Measurements from ENCODE around the gene TECPR2. TPM values are rescaled to one million over a fixed set of nuclear protein-coding genes. Genes with fewer than 3 reads are reported as not detected.

TECPR2 gene
- total RNA-seq, 1 experiment from 2014 or later: 4.8 TPM

GRCh38 chr14:102373110-102373509, 10.4 kb downstream of the TECPR2 start:
- H3K9me3 ChIP-seq (replicated peaks): no peaks in the 10 kb centered on the region
- H3K27me3 ChIP-seq (replicated peaks): no peaks in the 10 kb centered on the region
- no peak overlapping the region for H3K4me3 ChIP-seq
- no peak for DNase-seq (ENCODE audit: low read depth in 1 of 2, low spot score in 2 of 2)
- no peak overlapping the region for H3K27ac ChIP-seq
- H3K4me1 ChIP-seq (replicated peaks): peaks cover 30% of the 10 kb centered on the region
- H3K36me3 ChIP-seq: peaks cover 14% of the 10 kb centered on the region

- H3K9me3 ChIP-seq (replicated peaks): no peaks in the 10 kb centered on the region
- no peaks in the 10 kb centered on the region for H3K27me3 ChIP-seq (replicated peaks)
- H3K27ac ChIP-seq: peak overlapping the region; percentile 16; the same call in 1 of the 2 replicates
- no peak overlapping the region for H3K4me3 ChIP-seq
- peak in 1 of 2 experiments; percentile 20 for DNase-seq (ENCODE audit: low read depth in 1 of 2, low spot score in 2 of 2)
- H3K36me3 ChIP-seq: peaks cover 14% of the 10 kb centered on the region
- peaks cover 30% of the 10 kb centered on the region for H3K4me1 ChIP-seq (replicated peaks)
These were observed 11.5 kb downstream of the TECPR2 start for GRCh38 chr14:102374264-102374663.

- Histone ChIP-seq H3K4me3 (no peak overlapping the region), H3K27ac (peak overlapping the region; percentile 16), H3K9me3 (replicated peaks) (no peaks in the 10 kb centered on the region), H3K27me3 (replicated peaks) (no peaks in the 10 kb centered on the region), H3K36me3 (peaks cover 14% of the 10 kb centered on the region), H3K4me1 (replicated peaks) (peaks cover 30% of the 10 kb centered on the region)
- DNase-seq (ENCODE audit: low read depth in 1 of 2, low spot score in 2 of 2): peak; percentile 34 to 53
These were observed 12.4 kb downstream of the TECPR2 start for GRCh38 chr14:102375119-102375518.

GRCh38 chr14:102377696-102378095, 15.0 kb downstream of the TECPR2 start:
- Histone ChIP-seq H3K27ac (no peak overlapping the region), H3K36me3 (peaks cover 17% of the 10 kb centered on the region), H3K27me3 (replicated peaks) (no peaks in the 10 kb centered on the region), H3K9me3 (replicated peaks) (no peaks in the 10 kb centered on the region), H3K4me1 (replicated peaks) (peaks cover 30% of the 10 kb centered on the region), H3K4me3 (no peak overlapping the region)
- no peak for DNase-seq (ENCODE audit: low read depth in 1 of 2, low spot score in 2 of 2)

- Histone ChIP-seq H3K4me3 (no peak overlapping the region), H3K36me3 (peaks cover 17% of the 10 kb centered on the region), H3K9me3 (replicated peaks) (no peaks in the 10 kb centered on the region), H3K4me1 (replicated peaks) (peaks cover 24% of the 10 kb centered on the region), H3K27ac (no peak overlapping the region), H3K27me3 (replicated peaks) (no peaks in the 10 kb centered on the region)
- no peak for DNase-seq (ENCODE audit: low read depth in 1 of 2, low spot score in 2 of 2)
These were observed 16.1 kb downstream of the TECPR2 start for GRCh38 chr14:102378830-102379229.

GRCh38 chr14:102387086-102387485, 24.3 kb downstream of the TECPR2 start:
- H3K9me3 ChIP-seq (replicated peaks): no peaks in the 10 kb centered on the region
- H3K4me3 ChIP-seq: no peak overlapping the region
- 0 out of 2 replicates have a peak, but pooled peaks cover 1% of the 10 kb centered on the region for H3K4me1 ChIP-seq (replicated peaks)
- no peak overlapping the region for H3K27ac ChIP-seq
- no peaks in the 10 kb centered on the region for H3K27me3 ChIP-seq (replicated peaks)
- H3K36me3 ChIP-seq: peaks cover 4% of the 10 kb centered on the region; the same call in 1 of the 2 replicates
- DNase-seq (ENCODE audit: low read depth in 1 of 2, low spot score in 2 of 2): no peak

GRCh38 chr14:102389246-102389645, 26.5 kb downstream of the TECPR2 start:
- no peaks in the 10 kb centered on the region for H3K27me3 ChIP-seq (replicated peaks)
- no peak overlapping the region for H3K27ac ChIP-seq
- H3K9me3 ChIP-seq (replicated peaks): no peaks in the 10 kb centered on the region
- peaks cover 4% of the 10 kb centered on the region; the same call in 1 of the 2 replicates for H3K36me3 ChIP-seq
- 0 out of 2 replicates have a peak, but pooled peaks cover 3% of the 10 kb centered on the region for H3K4me1 ChIP-seq (replicated peaks)
- no peak overlapping the region for H3K4me3 ChIP-seq
- no peak for DNase-seq (ENCODE audit: low read depth in 1 of 2, low spot score in 2 of 2)

GRCh38 chr14:102390064-102390855, 27.5 kb downstream of the TECPR2 start:
- Histone ChIP-seq H3K9me3 (replicated peaks) (no peaks in the 10 kb centered on the region), H3K27me3 (replicated peaks) (no peaks in the 10 kb centered on the region), H3K4me1 (replicated peaks) (0 out of 2 replicates have a peak, but pooled peaks cover 3% of the 10 kb centered on the region), H3K4me3 (no peak overlapping the region), H3K27ac (no peak overlapping the region), H3K36me3 (peaks cover 4% of the 10 kb centered on the region; the same call in 1 of the 2 replicates)
- DNase-seq (ENCODE audit: low read depth in 1 of 2, low spot score in 2 of 2): peak in 1 of 2 experiments; percentile 22

- Histone ChIP-seq H3K36me3 (peaks cover 4% of the 10 kb centered on the region), H3K9me3 (replicated peaks) (no peaks in the 10 kb centered on the region), H3K4me1 (replicated peaks) (peaks cover 18% of the 10 kb centered on the region), H3K4me3 (no peak overlapping the region), H3K27me3 (replicated peaks) (no peaks in the 10 kb centered on the region), H3K27ac (no peak overlapping the region)
- DNase-seq (ENCODE audit: low read depth in 1 of 2, low spot score in 2 of 2): no peak
These were observed 29.8 kb downstream of the TECPR2 start for GRCh38 chr14:102392506-102392905.

GRCh38 chr14:102394717-102395375, 32.1 kb downstream of the TECPR2 start:
- no peak for DNase-seq (ENCODE audit: low read depth in 1 of 2, low spot score in 2 of 2)
- H3K4me1 ChIP-seq (replicated peaks): peaks cover 18% of the 10 kb centered on the region
- H3K27ac ChIP-seq: no peak overlapping the region
- no peak overlapping the region for H3K4me3 ChIP-seq
- peaks cover 8% of the 10 kb centered on the region for H3K36me3 ChIP-seq
- H3K9me3 ChIP-seq (replicated peaks): no peaks in the 10 kb centered on the region; the same call in 1 of the 2 replicates
- no peaks in the 10 kb centered on the region for H3K27me3 ChIP-seq (replicated peaks)

GRCh38 chr14:102396521-102396920, 33.8 kb downstream of the TECPR2 start:
- DNase-seq (ENCODE audit: low read depth in 1 of 2, low spot score in 2 of 2): peak; percentile 65 to 69
- no peaks in the 10 kb centered on the region; the same call in 1 of the 2 replicates for H3K9me3 ChIP-seq (replicated peaks)
- peaks cover 18% of the 10 kb centered on the region for H3K4me1 ChIP-seq (replicated peaks)
- peaks cover 10% of the 10 kb centered on the region for H3K36me3 ChIP-seq
- peak overlapping the region; percentile 81 for H3K27ac ChIP-seq
- H3K4me3 ChIP-seq: no peak overlapping the region
- no peaks in the 10 kb centered on the region for H3K27me3 ChIP-seq (replicated peaks)

- Histone ChIP-seq H3K27ac (no peak overlapping the region), H3K4me3 (no peak overlapping the region), H3K4me1 (replicated peaks) (no peaks in the 10 kb centered on the region), H3K36me3 (peaks cover 13% of the 10 kb centered on the region; the same call in 1 of the 2 replicates), H3K27me3 (replicated peaks) (no peaks in the 10 kb centered on the region), H3K9me3 (replicated peaks) (peaks cover 5% of the 10 kb centered on the region)
- DNase-seq (ENCODE audit: low read depth in 1 of 2, low spot score in 2 of 2): peak in 1 of 2 experiments; percentile 3
These were observed 40.3 kb downstream of the TECPR2 start for GRCh38 chr14:102403028-102403427.

- DNase-seq (ENCODE audit: low read depth in 1 of 2, low spot score in 2 of 2): no peak
- Histone ChIP-seq H3K4me1 (replicated peaks) (no peaks in the 10 kb centered on the region), H3K27me3 (replicated peaks) (no peaks in the 10 kb centered on the region), H3K27ac (no peak overlapping the region), H3K36me3 (0 out of 2 replicates have a peak, but pooled peaks cover 7% of the 10 kb centered on the region), H3K4me3 (no peak overlapping the region), H3K9me3 (replicated peaks) (peaks cover 5% of the 10 kb centered on the region; the same call in 1 of the 2 replicates)
These were observed 44.5 kb downstream of the TECPR2 start for GRCh38 chr14:102407258-102407657.

- H3K4me1 ChIP-seq (replicated peaks): no peaks in the 10 kb centered on the region
- H3K36me3 ChIP-seq: no peaks in the 10 kb centered on the region
- no peaks in the 10 kb centered on the region for H3K9me3 ChIP-seq (replicated peaks)
- H3K27ac ChIP-seq: no peak overlapping the region
- H3K27me3 ChIP-seq (replicated peaks): no peaks in the 10 kb centered on the region
- no peak for DNase-seq (ENCODE audit: low read depth in 1 of 2, low spot score in 2 of 2)
- no peak overlapping the region for H3K4me3 ChIP-seq
These were observed 46.0 kb downstream of the TECPR2 start for GRCh38 chr14:102408724-102409123.

Measured in SJSA1 (cell line).